Pancreas (tissue), 10 donors: Measurements from ENCODE around the gene RUNX1. TPM values are rescaled to one million over a fixed set of nuclear protein-coding genes. Genes with fewer than 3 reads are reported as not detected.

Experiments
- ATAC-seq, 4 donors: fragments of 200-7000 bp; cut with Tn5 transposase; one replicate each; pipeline versions ENCODE4 v1.8.0 to v1.9.1; 2020; ENCODE audit warnings: mild to moderate bottlenecking in 4 of 4, moderate library complexity in 4 of 4
- DNase-seq, 6 donors: peaks; one replicate each; pipeline ENCODE4 v3.0.0-alpha.2; 2020
- FAIRE-seq: peaks from 2 replicates; lab custom pipeline; 2012; peaks lifted over from hg19 to GRCh38; lab: Jason Lieb, UNC
- H3K27ac ChIP-seq, 4 donors: fragments of 200-600 bp; sonication (generic); 1 replicate in 3 of 4; 2 replicates in 1 of 4; pipeline versions ENCODE4 v1.5.0 to v1.8.0; 2020
- H3K27me3 ChIP-seq, 4 donors: fragments of 200-600 bp; one replicate each; pipeline ENCODE4 v1.8.0; 2021
- H3K36me3 ChIP-seq, 3 donors: fragments of 200-600 bp; sonication (generic) in 1 of 3; one replicate each; pipeline versions ENCODE4 v1.5.0 to v1.8.0; 2020 to 2021
- H3K4me1 ChIP-seq, 3 donors: fragments of 200-600 bp; one replicate each; pipeline ENCODE4 v1.8.0; 2021
- H3K4me3 ChIP-seq, 4 donors: fragments of 200-600 bp; sonication (generic) in 2 of 4; one replicate each; pipeline versions ENCODE4 v1.5.0 to v1.8.0; 2020 to 2021
- H3K9me3 ChIP-seq, 4 donors: fragments of 200-600 bp; one replicate each; pipeline ENCODE4 v1.8.0; 2021
- WGBS, 2 donors: extraction: QIAGEN DNeasy Blood & Tissue Kit; methylation state at CpG; one replicate each; pipeline ENCODE4 v1.1.7; 2013; 5-methylcytosine and 5-hydroxymethylcytosine counted together
- intact Hi-C, 3 donors: fragments of 100-400 bp; cut with DNase I; formaldehyde crosslinking; loops; one replicate each; pipeline versions ENCODE4 v1.11.1 to v1.14.2; 2022
- polyA plus RNA-seq, 2 donors: library from polyadenylated mRNA; stranded (reverse); fragments of 200-250 nt; gene quantifications; one replicate each; pipeline ENCODE4 v1.2.3, GENCODE V29; 2013
- total RNA-seq, 6 donors: library from RNA; stranded (reverse); fragmentation: NEBNext Ultra II Directional in 4 of 6; extraction: Animal tissue kit (Norgen Biotek cat#: 25700) in 4 of 6; gene quantifications; one replicate each; pipeline versions ENCODE4 v1.2.1 to v1.2.4, GENCODE V29; 2021 to 2023
- TF ChIP-seq, protein P1 (sequence below), 4 donors: fragments of 200-600 bp; sonication (generic) in 3 of 4; IDR thresholded peaks; one replicate each; pipeline versions ENCODE4 v1.5.0 to v1.8.0; 2021; ENCODE audit warnings: antibody characterized with exemption in 4 of 4
- donor health status: healthy with polysubstance abuse.
- donor health status: DM: no; HTN: no; CAD: no; lungs with moderate emphysema.
- donor health status: DM: no; HTN: no; CAD: no.
- donor health status: control.
- donor health status: control.
- donor health status: Bipolar disorder and iron deficiency.
- donor health status: DM: yes; HTN: yes; CAD: no.
- donor health status: DM: no; HTN: no; CAD: no.
- donor health status: DM: no; HTN: no; CAD: no.
- donor health status: DM: yes; HTN: yes; CAD: no.

Gene RUNX1
- total and polyA plus RNA-seq, 8 donors, result 2.1 to 38.2 (median 4.5) TPM

DNA sequence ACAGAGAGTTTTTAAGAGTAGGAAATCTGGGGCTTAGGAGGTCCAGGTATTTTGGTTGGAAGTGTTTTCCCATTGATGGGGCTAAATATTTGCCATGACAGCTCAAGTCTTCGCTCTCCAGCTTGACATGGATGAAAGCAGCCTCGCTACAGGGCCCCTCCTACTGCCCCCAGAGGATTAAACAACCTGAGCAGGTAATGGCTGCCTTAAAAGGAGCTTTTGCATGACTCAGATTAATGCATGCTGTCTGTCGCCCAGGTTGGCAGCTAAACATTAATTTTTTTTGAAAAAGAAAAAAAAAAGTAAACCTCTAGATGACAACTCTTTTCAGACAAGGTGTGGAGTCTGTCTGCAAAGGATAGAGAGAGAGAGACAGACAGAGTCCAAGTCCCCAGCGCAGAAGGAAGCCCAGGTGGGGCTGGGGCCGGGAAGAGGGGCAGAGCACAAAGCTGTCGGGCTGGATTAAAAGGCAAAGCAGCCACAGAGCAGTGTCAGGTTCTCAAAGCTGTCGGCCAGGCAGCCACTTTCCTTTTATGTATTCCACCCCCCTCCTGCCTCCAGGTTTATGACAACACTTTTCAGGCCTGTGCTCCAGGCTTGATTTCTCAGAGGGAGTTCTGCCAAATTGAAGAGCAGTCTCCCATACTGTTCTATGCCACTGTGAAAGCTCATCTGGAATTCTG, 252.4 kb downstream of the RUNX1 start:
- Histone ChIP-seq H3K27ac (peak overlapping the region in 3 of 4 donors; percentile 33 to 67 (median 60)), H3K27me3 (no peaks in the 10 kb centered on the region), H3K4me1 (peaks cover 6 to 13% (median 9%) of the 10 kb centered on the region in 3 donors), H3K4me3 (no peak overlapping the region), H3K36me3 (no peaks in the 10 kb centered on the region), H3K9me3 (no peaks in the 10 kb centered on the region)
- no peak for DNase-seq
- WGBS, 2 donors, result 61 to 74% methylated on average over 7 of the region's 7 CpGs
- TF ChIP-seq, protein P1, sequence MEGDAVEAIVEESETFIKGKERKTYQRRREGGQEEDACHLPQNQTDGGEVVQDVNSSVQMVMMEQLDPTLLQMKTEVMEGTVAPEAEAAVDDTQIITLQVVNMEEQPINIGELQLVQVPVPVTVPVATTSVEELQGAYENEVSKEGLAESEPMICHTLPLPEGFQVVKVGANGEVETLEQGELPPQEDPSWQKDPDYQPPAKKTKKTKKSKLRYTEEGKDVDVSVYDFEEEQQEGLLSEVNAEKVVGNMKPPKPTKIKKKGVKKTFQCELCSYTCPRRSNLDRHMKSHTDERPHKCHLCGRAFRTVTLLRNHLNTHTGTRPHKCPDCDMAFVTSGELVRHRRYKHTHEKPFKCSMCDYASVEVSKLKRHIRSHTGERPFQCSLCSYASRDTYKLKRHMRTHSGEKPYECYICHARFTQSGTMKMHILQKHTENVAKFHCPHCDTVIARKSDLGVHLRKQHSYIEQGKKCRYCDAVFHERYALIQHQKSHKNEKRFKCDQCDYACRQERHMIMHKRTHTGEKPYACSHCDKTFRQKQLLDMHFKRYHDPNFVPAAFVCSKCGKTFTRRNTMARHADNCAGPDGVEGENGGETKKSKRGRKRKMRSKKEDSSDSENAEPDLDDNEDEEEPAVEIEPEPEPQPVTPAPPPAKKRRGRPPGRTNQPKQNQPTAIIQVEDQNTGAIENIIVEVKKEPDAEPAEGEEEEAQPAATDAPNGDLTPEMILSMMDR (IDR thresholded peaks at IDR 0.05), result no peak
- intact Hi-C loops, result no loop called here
- peak in 1 of 4 donors; percentile 7 for ATAC-seq
- no peak for FAIRE-seq

DNA sequence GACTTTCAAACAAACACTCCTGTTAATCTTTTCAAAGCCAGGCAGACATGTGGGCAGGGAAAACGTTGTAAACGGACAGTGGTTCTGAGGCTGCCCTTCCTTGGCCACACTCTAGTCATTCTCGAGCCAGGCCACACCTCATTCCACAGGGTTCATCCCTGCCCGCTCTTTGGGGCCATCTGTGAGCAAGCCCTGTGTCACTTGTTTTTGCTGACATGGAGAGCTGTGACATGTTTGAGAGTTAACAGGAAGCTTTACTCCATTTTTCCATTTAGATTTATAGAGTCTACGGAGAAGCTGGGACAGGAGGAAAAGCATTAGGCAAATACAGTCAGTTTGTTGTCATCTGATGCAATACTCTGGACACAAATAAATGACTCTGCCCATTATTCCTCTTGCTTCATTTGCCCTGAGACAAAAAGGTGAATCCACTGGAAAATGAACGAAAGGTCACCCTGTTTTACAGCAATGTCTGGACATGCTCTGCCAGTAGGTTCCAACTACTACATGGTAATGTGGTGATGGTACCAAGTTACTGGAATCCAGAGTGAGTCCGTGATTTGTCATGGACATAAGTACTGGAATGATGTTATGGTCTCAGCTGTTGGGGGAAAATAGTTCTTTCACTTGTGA, 253.4 kb downstream of the RUNX1 start:
- no peaks in the 10 kb centered on the region for H3K27me3 ChIP-seq
- no peak overlapping the region for H3K4me3 ChIP-seq
- DNase-seq, result no peak
- TF ChIP-seq, protein P1 (IDR thresholded peaks at IDR 0.05), result no peak
- ATAC-seq, result peak; percentile 29 to 43 (median 39)
- no peaks in the 10 kb centered on the region for H3K9me3 ChIP-seq
- H3K27ac ChIP-seq, result peak overlapping the region; percentile 33 to 67 (median 50)
- no peaks in the 10 kb centered on the region for H3K36me3 ChIP-seq
- peaks cover 5 to 12% (median 7%) of the 10 kb centered on the region in 3 donors for H3K4me1 ChIP-seq
- 50 to 55% methylated on average over 7 of the region's 7 CpGs for WGBS, 2 donors
- intact Hi-C loops, result no loop called here
- no peak for FAIRE-seq

DNA sequence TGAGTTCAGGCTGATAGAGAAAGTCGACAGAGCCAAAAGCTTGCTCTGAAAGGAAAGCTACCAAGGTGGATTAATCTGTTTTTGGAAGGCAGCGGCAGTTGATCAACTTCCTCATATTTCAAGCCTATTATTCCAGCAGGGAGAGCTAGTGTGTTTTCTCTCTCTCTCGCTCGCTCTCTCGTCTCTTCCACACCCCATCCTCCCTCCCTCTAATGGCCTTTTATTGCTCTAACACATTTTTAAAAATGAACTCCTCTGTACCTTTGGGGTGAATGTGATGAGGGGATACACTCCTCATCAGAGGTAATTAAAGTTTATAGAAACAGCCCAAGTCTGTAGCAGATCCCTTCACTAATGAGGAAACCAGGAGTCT, 253.9 kb downstream of the RUNX1 start:
- Histone ChIP-seq H3K27ac (peak overlapping the region; percentile 33 to 67 (median 50)), H3K9me3 (no peaks in the 10 kb centered on the region), H3K27me3 (no peaks in the 10 kb centered on the region), H3K4me3 (no peak overlapping the region), H3K36me3 (no peaks in the 10 kb centered on the region), H3K4me1 (peaks cover 5 to 10% (median 7%) of the 10 kb centered on the region in 3 donors)
- 35 to 40% methylated on average over 5 of the region's 5 CpGs for WGBS, 2 donors
- FAIRE-seq, result no peak
- DNase-seq, result peak in 1 of 6 donors; percentile 22
- TF ChIP-seq, protein P1 (IDR thresholded peaks at IDR 0.05), result no peak
- peak; percentile 67 to 82 (median 77) for ATAC-seq
- intact Hi-C loops, result no loop called here

DNA sequence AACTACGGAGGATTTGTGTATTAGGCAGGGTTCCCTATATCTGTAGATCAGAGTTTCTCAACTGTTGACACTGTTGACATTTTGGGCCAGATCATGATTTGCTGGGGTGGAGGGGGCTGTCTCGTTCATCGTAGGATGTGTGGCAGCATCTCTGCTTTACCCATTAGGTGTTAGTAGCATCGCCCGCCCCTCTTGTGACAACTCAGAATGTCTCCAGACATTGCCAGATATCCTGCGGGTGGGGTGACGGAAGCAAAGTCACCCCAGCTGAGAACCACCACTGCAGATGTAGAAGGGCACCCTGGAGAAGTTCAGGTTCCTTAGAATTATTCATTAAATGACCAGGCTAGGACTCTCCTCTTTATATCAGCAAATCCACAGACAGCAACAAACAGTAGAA, 254.4 kb downstream of the RUNX1 start:
- TF ChIP-seq, protein P1 (IDR thresholded peaks at IDR 0.05), result no peak
- no peaks in the 10 kb centered on the region for H3K27me3 ChIP-seq
- H3K4me1 ChIP-seq, result peaks cover 5 to 7% (median 7%) of the 10 kb centered on the region in 3 donors
- no peak for ATAC-seq
- WGBS, 2 donors, result 82 to 83% methylated on average over 7 of the region's 7 CpGs
- no peak for DNase-seq
- H3K9me3 ChIP-seq, result no peaks in the 10 kb centered on the region
- intact Hi-C loops, result no loop called here
- no peak overlapping the region for H3K4me3 ChIP-seq
- peak overlapping the region in 3 of 4 donors; percentile 39 to 67 (median 60) for H3K27ac ChIP-seq
- FAIRE-seq, result no peak
- H3K36me3 ChIP-seq, result no peaks in the 10 kb centered on the region

DNA sequence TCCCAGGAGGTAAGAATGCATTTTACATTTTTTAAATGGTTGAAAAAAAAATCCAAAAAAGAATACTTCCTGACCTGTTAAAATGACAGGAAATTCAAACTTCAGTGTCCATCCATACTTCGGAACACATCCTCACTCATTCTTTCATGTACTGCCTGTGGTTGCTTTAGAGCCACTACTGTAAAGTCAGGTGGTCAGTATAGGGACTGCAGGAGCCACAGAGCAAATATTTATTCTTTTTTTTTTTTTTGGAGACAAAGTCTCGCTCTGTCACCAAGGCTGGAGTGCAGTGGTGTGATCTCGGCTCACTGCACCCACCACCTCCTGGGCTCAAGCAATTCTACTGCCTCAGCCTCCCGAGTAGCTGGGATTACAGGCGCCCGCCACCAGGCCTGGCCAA, 255.6 kb downstream of the RUNX1 start:
- DNase-seq, result no peak
- intact Hi-C loops, result no loop called here
- no peaks in the 10 kb centered on the region for H3K27me3 ChIP-seq
- H3K9me3 ChIP-seq, result no peaks in the 10 kb centered on the region
- no peak overlapping the region for H3K27ac ChIP-seq
- no peak for ATAC-seq
- FAIRE-seq, result no peak
- H3K36me3 ChIP-seq, result no peaks in the 10 kb centered on the region
- TF ChIP-seq, protein P1 (IDR thresholded peaks at IDR 0.05), result no peak
- WGBS, 2 donors, result 81 to 90% methylated on average over 6 of the region's 6 CpGs
- H3K4me3 ChIP-seq, result no peak overlapping the region
- H3K4me1 ChIP-seq, result peaks cover 5 to 7% (median 7%) of the 10 kb centered on the region in 3 donors
